GM21717 (cell line): ENCODE measurements around the gene RGS3.
"Not testable (repeated sequence)": the region's sequence is repeated elsewhere in the genome, so short reads cannot be mapped to it uniquely, and the experiment has no call there.

Experiments used
- ATAC-seq: cut with Tn5 transposase; IDR thresholded peaks from one replicate; pipeline ENCODE4 v1.9.1; 2021; ENCODE audit warnings: mild to moderate bottlenecking, moderate library complexity; ENCODE audit not compliant: unreplicated experiment

Gene RGS3

GRCh38 chr9:113543296-113543981 is 79.9 kb downstream of the RGS3 start:
- no peak for ATAC-seq

- ATAC-seq = no peak
Measured at GRCh38 chr9:113543982-113544303, 80.4 kb downstream of the RGS3 start.

GRCh38 chr9:113545068-113545467 is 81.5 kb downstream of the RGS3 start:
- ATAC-seq = no peak

GRCh38 chr9:113546566-113546965 is 83.0 kb downstream of the RGS3 start:
- no peak for ATAC-seq

GRCh38 chr9:113547501-113547900 is 84.0 kb downstream of the RGS3 start:
- ATAC-seq = no peak

GRCh38 chr9:113548221-113549041 is 84.9 kb downstream of the RGS3 start:
- ATAC-seq = no peak

GRCh38 chr9:113549892-113550291 is 86.4 kb downstream of the RGS3 start:
- ATAC-seq = not testable (repeated sequence)

- no peak for ATAC-seq
Measured at GRCh38 chr9:113556877-113557593, 93.5 kb downstream of the RGS3 start.

GRCh38 chr9:113558632-113559502 is 95.3 kb downstream of the RGS3 start:
- no peak for ATAC-seq

GRCh38 chr9:113559834-113560800 is 96.6 kb downstream of the RGS3 start:
- ATAC-seq = no peak

- no peak for ATAC-seq
Measured at GRCh38 chr9:113562653-113563381, 99.3 kb downstream of the RGS3 start.

GRCh38 chr9:113563826-113564497 is 100.4 kb downstream of the RGS3 start:
- ATAC-seq = no peak

- no peak for ATAC-seq
Measured at GRCh38 chr9:113564498-113565237, 101.1 kb downstream of the RGS3 start.

- ATAC-seq = no peak
Measured at GRCh38 chr9:113566016-113566711, 102.6 kb downstream of the RGS3 start.

- ATAC-seq = no peak
Measured at GRCh38 chr9:113566712-113567071, 103.2 kb downstream of the RGS3 start.

- no peak for ATAC-seq
Measured at GRCh38 chr9:113567361-113568080, 104.0 kb downstream of the RGS3 start.

- no peak for ATAC-seq
Measured at GRCh38 chr9:113568081-113568435, 104.5 kb downstream of the RGS3 start.
